ENCODE results near the gene CFAP119.
A peak's percentile ranks its signal among the peaks of the same experiment; 100 is the strongest.

CFAP119 gene

GRCh38 chr16:30721606-30722005 is 40.3 kb downstream of the CFAP119 start:
- Mint-ChIP-seq H3K4me1 (peaks cover 27% of the 10 kb centered on the region), H3K27me3 (no peaks in the 10 kb centered on the region), H3K4me3 (no peak overlapping the region), H3K27ac (no peak overlapping the region), H3K36me3 (peaks cover 68% of the 10 kb centered on the region), H3K9me3 (no peaks in the 10 kb centered on the region)
- no peak for ATAC-seq

- H3K4me1 Mint-ChIP-seq = peaks cover 30% of the 10 kb centered on the region
- H3K27ac Mint-ChIP-seq = no peak overlapping the region
- ATAC-seq = no peak
- H3K9me3 Mint-ChIP-seq = no peaks in the 10 kb centered on the region
- peak overlapping the region; percentile 21 for H3K4me3 Mint-ChIP-seq
- H3K27me3 Mint-ChIP-seq = no peaks in the 10 kb centered on the region
- peaks cover 72% of the 10 kb centered on the region for H3K36me3 Mint-ChIP-seq
These were observed 40.7 kb downstream of the CFAP119 start for GRCh38 chr16:30721167-30721566.

GRCh38 chr16:30720694-30721093 is 41.2 kb downstream of the CFAP119 start:
- H3K4me3 Mint-ChIP-seq = no peak overlapping the region
- peaks cover 77% of the 10 kb centered on the region for H3K36me3 Mint-ChIP-seq
- ATAC-seq = no peak
- peaks cover 35% of the 10 kb centered on the region for H3K4me1 Mint-ChIP-seq
- H3K27ac Mint-ChIP-seq = peak overlapping the region; percentile 23
- H3K27me3 Mint-ChIP-seq = no peaks in the 10 kb centered on the region
- H3K9me3 Mint-ChIP-seq = no peaks in the 10 kb centered on the region

GRCh38 chr16:30720086-30720485 is 41.8 kb downstream of the CFAP119 start:
- no peaks in the 10 kb centered on the region for H3K27me3 Mint-ChIP-seq
- peaks cover 2% of the 10 kb centered on the region for H3K9me3 Mint-ChIP-seq
- no peak for ATAC-seq
- peak overlapping the region; percentile 23 for H3K27ac Mint-ChIP-seq
- peaks cover 76% of the 10 kb centered on the region for H3K36me3 Mint-ChIP-seq
- no peak overlapping the region for H3K4me3 Mint-ChIP-seq
- peaks cover 35% of the 10 kb centered on the region for H3K4me1 Mint-ChIP-seq

GRCh38 chr16:30715750-30716445 is 46.0 kb downstream of the CFAP119 start:
- peak overlapping the region; percentile 94 for H3K27ac Mint-ChIP-seq
- peaks cover 2% of the 10 kb centered on the region for H3K9me3 Mint-ChIP-seq
- H3K4me3 Mint-ChIP-seq = peak overlapping the region; percentile 63
- peak; percentile 100 for ATAC-seq
- peaks cover 67% of the 10 kb centered on the region for H3K36me3 Mint-ChIP-seq
- no peaks in the 10 kb centered on the region for H3K27me3 Mint-ChIP-seq
- peaks cover 35% of the 10 kb centered on the region for H3K4me1 Mint-ChIP-seq

- no peak overlapping the region for H3K4me3 Mint-ChIP-seq
- peaks cover 25% of the 10 kb centered on the region for H3K4me1 Mint-ChIP-seq
- peaks cover 2% of the 10 kb centered on the region for H3K9me3 Mint-ChIP-seq
- no peaks in the 10 kb centered on the region for H3K27me3 Mint-ChIP-seq
- no peak for ATAC-seq
- no peak overlapping the region for H3K27ac Mint-ChIP-seq
- H3K36me3 Mint-ChIP-seq = peaks cover 77% of the 10 kb centered on the region
These were observed 50.1 kb downstream of the CFAP119 start for GRCh38 chr16:30711712-30712111.

- H3K4me3 Mint-ChIP-seq = no peak overlapping the region
- H3K36me3 Mint-ChIP-seq = peaks cover 72% of the 10 kb centered on the region
- no peaks in the 10 kb centered on the region for H3K27me3 Mint-ChIP-seq
- H3K4me1 Mint-ChIP-seq = peaks cover 20% of the 10 kb centered on the region
- no peak overlapping the region for H3K27ac Mint-ChIP-seq
- H3K9me3 Mint-ChIP-seq = peaks cover 2% of the 10 kb centered on the region
- no peak for ATAC-seq
These were observed 50.9 kb downstream of the CFAP119 start for GRCh38 chr16:30710971-30711370.

All from stimulated activated memory B cell treated with anti-CD40 and anti-IgM and Interleukin-4, amounts not matched to agents 10 μg/mL and 1 μg/mL and 100 μg/mL, for 72 hours (primary cell).